HEK293 (cell line): ENCODE results near the gene FLT3LG.
A peak's percentile ranks its signal among the peaks of the same experiment; 100 is the strongest.

Experiments used
- CTCF ChIA-PET: fragments of 350-600 bp; formaldehyde crosslinking; extraction: SDS; loops from one replicate; lab custom pipeline; 2021; ENCODE audit warnings: antibody characterized with exemption; lab: Yijun Ruan, JAX
- POLR2A ChIA-PET: fragments of 300-600 bp; formaldehyde crosslinking; extraction: SDS; loops from one replicate; lab custom pipeline; 2020; ENCODE audit warnings: antibody characterized with exemption, inconsistent platforms; lab: Yijun Ruan, JAX
- H3K27ac ChIP-seq: fragments of 200-500 bp; sonication (Bioruptor generic); 2 replicates; pipeline ENCODE4 v1.5.1; 2014; ENCODE audit warnings: low read depth, low read length, control low read depth, inconsistent platforms; ENCODE audit errors: extremely low read depth
- H3K36me3 ChIP-seq, 2 experiments: fragments of 200-500 bp in 1 of 2; sonication (Bioruptor generic) in 1 of 2; 1 replicate in 1 of 2; 2 replicates in 1 of 2; pipeline ENCODE4 v1.5.1; 2014 to 2017; ENCODE audit warnings: inconsistent platforms in 2 of 2, low read length in 2 of 2; ENCODE audit not compliant: control insufficient read depth in 2 of 2, insufficient read depth in 1 of 2
- H3K4me1 ChIP-seq: fragments of 200-500 bp; sonication (Bioruptor generic); 2 replicates; pipeline ENCODE4 v1.5.1; 2014; ENCODE audit warnings: mild to moderate bottlenecking, low read length, inconsistent platforms; ENCODE audit not compliant: control insufficient read depth, insufficient read depth
- H3K4me3 ChIP-seq: 2 replicates; pipeline ENCODE4 v1.5.1; 2011; ENCODE audit warnings: low read depth, mild to moderate bottlenecking, control low read depth, low read length, moderate library complexity
- H3K9me3 ChIP-seq: fragments of 200-500 bp; sonication (Bioruptor generic); 2 replicates; pipeline ENCODE4 v1.5.1; 2014; ENCODE audit warnings: low read depth, low read length, inconsistent platforms; ENCODE audit not compliant: control insufficient read depth, insufficient read depth
- HOXD13 ChIP-seq: sonication (generic); formaldehyde crosslinking; IDR thresholded peaks from 2 replicates; pipeline ENCODE4 v1.8.0; 2022; ENCODE audit warnings: missing genetic modification reagents, borderline replicate concordance
- KLF16 ChIP-seq: fragments of 450-650 bp; formaldehyde crosslinking; IDR thresholded peaks from 2 replicates; pipeline ENCODE4 v1.5.1; 2017; ENCODE audit warnings: missing biosample characterization, missing genetic modification characterization
- PATZ1 ChIP-seq: fragments of 450-650 bp; formaldehyde crosslinking; IDR thresholded peaks from 2 replicates; pipeline ENCODE4 v1.5.1; 2016; ENCODE audit warnings: missing biosample characterization, missing genetic modification characterization
- PBX3 ChIP-seq: sonication (generic); formaldehyde crosslinking; IDR thresholded peaks from 2 replicates; pipeline ENCODE4 v1.8.1; 2022; ENCODE audit warnings: mild to moderate bottlenecking, moderate library complexity, missing genetic modification reagents
- ZBTB11 ChIP-seq: fragments of 450-650 bp; formaldehyde crosslinking; conservative IDR thresholded peaks from 2 replicates; pipeline ENCODE4 v1.5.1; 2016; ENCODE audit warnings: low read depth, missing biosample characterization, missing genetic modification characterization
- ZBTB20 ChIP-seq: fragments of 450-650 bp; formaldehyde crosslinking; IDR thresholded peaks from 2 replicates; pipeline ENCODE4 v1.5.1; 2016; ENCODE audit warnings: missing biosample characterization, missing genetic modification characterization
- ZNF157 ChIP-seq: fragments of 450-650 bp; formaldehyde crosslinking; IDR thresholded peaks from 2 replicates; pipeline ENCODE4 v1.5.1; 2016; ENCODE audit warnings: missing biosample characterization, missing genetic modification characterization
- ZNF302 ChIP-seq: fragments of 450-650 bp; formaldehyde crosslinking; IDR thresholded peaks from 2 replicates; pipeline ENCODE4 v1.5.1; 2016; ENCODE audit warnings: missing biosample characterization, missing genetic modification characterization, low read depth
- ZNF335 ChIP-seq: fragments of 450-650 bp; formaldehyde crosslinking; conservative IDR thresholded peaks from 2 replicates; pipeline ENCODE4 v1.5.1; 2016; ENCODE audit warnings: missing biosample characterization, missing genetic modification characterization
- ZNF394 ChIP-seq: fragments of 450-650 bp; formaldehyde crosslinking; IDR thresholded peaks from 2 replicates; pipeline ENCODE4 v1.5.1; 2016; ENCODE audit warnings: missing biosample characterization, missing genetic modification characterization, mild to moderate bottlenecking, moderate library complexity, borderline replicate concordance
- ZNF513 ChIP-seq: fragments of 450-650 bp; IDR thresholded peaks from 2 replicates; pipeline ENCODE4 v1.5.1; 2018; ENCODE audit warnings: missing biosample characterization, missing genetic modification characterization
- ZNF530 ChIP-seq: fragments of 450-650 bp; formaldehyde crosslinking; IDR thresholded peaks from 2 replicates; pipeline ENCODE4 v1.5.1; 2016; ENCODE audit warnings: low read depth, missing biosample characterization, missing genetic modification characterization
- ZNF654 ChIP-seq: fragments of 450-650 bp; formaldehyde crosslinking; IDR thresholded peaks from 2 replicates; pipeline ENCODE4 v1.5.1; 2016; ENCODE audit warnings: low read depth, missing biosample characterization, missing genetic modification characterization

The FLT3LG gene

GRCh38 chr19:49502866-49503581 is 29.0 kb downstream of the FLT3LG start (continued):
- TF ChIP-seq ZBTB11 (tag by site-specific recombination) = no peak
- peak; percentile 86 for TF ChIP-seq PATZ1
- no peak for TF ChIP-seq ZNF513 (tag by site-specific recombination)
- TF ChIP-seq ZNF530 = no peak
- no peak for TF ChIP-seq PBX3 (CRISPR knock-in tag)
- peak; percentile 92 for TF ChIP-seq ZBTB20 (tag by site-specific recombination)
- TF ChIP-seq KLF16 (tag by site-specific recombination) = no peak
- TF ChIP-seq ZNF654 (tag by site-specific recombination) = peak; percentile 70
- TF ChIP-seq ZNF394 (tag by site-specific recombination) = no peak
- TF ChIP-seq ZNF302 (tag by site-specific recombination) = no peak
- TF ChIP-seq HOXD13 (CRISPR knock-in tag) = no peak

- Histone ChIP-seq H3K4me1 (no peaks in the 10 kb centered on the region; the same call in 1 of the 2 replicates), H3K9me3 (no peaks in the 10 kb centered on the region), H3K27ac (no peak overlapping the region; the same call in 1 of the 2 replicates), H3K4me3 (no peak overlapping the region), H3K36me3 (peaks cover 6 to 18% of the 10 kb centered on the region in 2 experiments; a peak in 2 of 3 replicates)
- ChIA-PET POLR2A (interaction anchor here (1.0 kb wide), 1 partner anchor 9 kb away, joined by 4 read pairs; the partner anchor contains the start of gene FCGRT), CTCF (interaction anchor here (0.5 to 10.8 kb wide), 21 partner anchors 9 to 344 kb away, joined by 3 to 299 read pairs (median 5); partner anchors contain the start of genes FLT3LG, IRF3 and RPL13A)
- TF ChIP-seq ZNF157 (tag by site-specific recombination) (no peak), ZNF335 (tag by site-specific recombination) (peak; percentile 29; the same call in 1 of the 2 replicates)
These were observed 29.6 kb downstream of the FLT3LG start for GRCh38 chr19:49503582-49503962.
